HT1080 (cell line): ENCODE measurements around the gene SNX9. TPM values are rescaled to one million over a fixed set of nuclear protein-coding genes. Genes with fewer than 3 reads are reported as not detected.

Experiments
- DNase-seq: peaks from one replicate; pipeline ENCODE4 v3.0.0-alpha.2; 2015; ENCODE audit warnings: low read depth
- total RNA-seq: library from RNA; depleted of rRNA; stranded (reverse); fragments of >200 nt; shearing (Covaris generic); gene quantifications from 2 replicates; pipeline ENCODE4 v1.2.3, GENCODE V29; 2014

The SNX9 gene
- total RNA-seq, 1 experiment from 2014 or later, result 24.2 TPM

GRCh38 chr6:157975456-157975855 is 152.4 kb downstream of the SNX9 start:
- no peak for DNase-seq

GRCh38 chr6:157976345-157977175 is 153.5 kb downstream of the SNX9 start:
- no peak for DNase-seq

GRCh38 chr6:157977176-157977804 is 154.2 kb downstream of the SNX9 start:
- no peak for DNase-seq

DNA sequence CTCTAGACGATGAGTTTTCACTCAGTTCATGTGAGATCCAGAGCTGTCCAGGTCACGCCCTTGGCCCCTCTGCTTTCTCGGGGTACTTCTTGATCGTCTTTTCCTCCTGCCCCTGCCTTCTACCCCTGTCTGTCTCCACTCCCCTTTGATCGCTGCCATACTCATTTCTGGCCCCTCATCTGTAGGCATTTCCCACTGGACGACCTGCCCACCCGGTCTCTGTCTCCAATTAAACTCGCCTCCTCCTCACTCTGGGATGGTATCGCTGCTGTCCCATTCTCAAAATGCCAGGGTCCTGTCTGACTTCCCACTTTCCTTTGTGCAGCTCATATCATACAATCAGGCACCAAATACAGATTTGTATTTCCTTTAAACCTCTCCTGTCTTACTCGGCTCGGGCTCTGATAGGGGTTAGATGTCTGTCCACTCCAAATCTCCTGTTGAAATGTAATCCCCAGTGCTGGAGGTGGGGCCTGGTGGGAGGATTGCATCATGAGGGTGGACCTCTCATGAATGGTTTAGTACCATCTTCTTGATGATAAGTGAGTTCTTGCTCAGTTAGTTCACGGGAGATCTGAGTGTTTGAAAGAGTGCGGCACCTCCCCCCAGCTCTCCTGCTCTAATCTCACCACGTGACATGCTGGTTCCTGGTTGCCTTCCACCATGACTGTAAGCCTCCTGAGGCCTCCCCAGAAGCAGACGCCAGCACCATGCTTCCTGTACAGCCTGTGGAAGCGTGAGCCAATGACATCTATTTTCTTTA is 155.2 kb downstream of the SNX9 start:
- no peak for DNase-seq

DNA sequence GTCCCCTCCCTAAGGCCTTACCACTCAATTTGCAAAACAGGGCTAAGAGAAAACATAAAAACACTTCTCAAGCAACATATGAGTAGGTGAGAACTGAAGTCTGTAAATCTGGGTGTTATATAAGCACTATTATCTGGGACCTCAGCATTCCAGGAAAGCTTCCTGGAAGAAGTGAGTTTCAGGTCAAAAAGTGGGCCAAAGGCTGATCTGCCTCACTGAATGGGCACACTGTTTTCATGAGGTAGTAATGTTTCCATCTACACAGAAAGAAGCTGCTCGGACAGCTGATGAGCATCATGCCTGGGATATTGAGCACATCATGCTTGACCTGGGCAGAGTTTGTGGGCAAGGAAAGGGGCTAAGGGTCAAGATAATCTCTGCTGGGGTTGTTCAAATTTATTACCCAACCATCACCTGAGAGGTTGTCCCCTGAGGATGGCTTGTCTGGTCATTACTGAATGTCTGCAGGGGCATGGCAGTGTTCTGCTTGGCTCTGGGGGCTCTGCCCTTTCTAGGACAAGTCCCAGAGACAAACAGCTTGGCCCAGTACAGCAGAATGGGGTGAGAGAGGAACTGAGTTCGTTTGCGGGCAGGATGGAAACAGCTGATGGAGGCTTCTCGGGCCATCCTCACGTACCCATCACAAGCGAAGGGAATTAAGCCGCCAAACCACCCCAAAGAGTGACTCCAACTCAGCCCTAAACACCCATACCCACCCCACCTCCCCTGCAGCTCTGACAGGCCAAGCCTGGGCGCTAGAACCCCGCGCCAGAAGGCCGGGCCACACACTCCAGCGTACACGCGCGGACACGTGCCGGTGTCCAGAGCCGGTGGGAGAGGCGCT is 157.5 kb downstream of the SNX9 start:
- no peak for DNase-seq

GRCh38 chr6:157981132-157981394 is 158.0 kb downstream of the SNX9 start:
- DNase-seq, result no peak

DNA sequence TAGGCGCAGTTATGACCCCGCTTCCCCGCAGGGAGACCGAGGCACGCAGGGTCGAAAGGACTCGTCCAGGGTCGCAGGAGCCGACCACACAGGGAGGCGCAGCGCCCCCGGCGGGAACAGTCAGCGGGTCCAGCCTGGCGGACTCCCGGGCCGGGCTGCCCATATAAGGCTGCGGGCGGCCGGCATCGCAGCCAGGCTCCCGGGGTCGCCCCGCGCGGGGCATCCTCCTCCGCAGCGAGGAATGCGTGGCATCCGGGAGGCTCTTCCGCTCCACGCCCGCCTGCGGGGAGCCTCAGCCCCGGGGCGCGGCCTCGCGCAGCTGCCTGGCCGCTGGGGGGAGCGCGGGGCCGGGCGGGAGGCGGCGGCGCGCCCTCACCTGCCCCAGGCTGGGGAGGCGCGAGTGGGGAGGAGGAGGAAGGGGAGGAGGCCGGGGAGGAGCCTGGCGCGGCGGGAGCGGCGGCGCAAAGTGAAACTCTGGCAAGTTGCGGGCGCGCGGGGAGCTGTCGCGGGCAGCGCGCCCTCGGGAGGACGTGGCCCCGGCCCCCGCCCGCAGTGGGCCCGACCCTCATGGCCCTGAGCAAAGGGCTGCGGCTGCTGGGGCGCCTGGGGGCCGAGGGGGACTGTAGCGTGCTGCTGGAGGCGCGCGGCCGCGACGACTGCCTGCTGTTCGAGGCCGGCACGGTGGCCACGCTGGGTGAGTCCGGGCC is 158.5 kb downstream of the SNX9 start, which contains the start of gene SYNJ2:
SYNJ2 (plus strand) TSS at position 469 of the 707 bp plus-strand sequence; CDS start at position 568, 99 bp downstream.
- peak; percentile 61 for DNase-seq

DNA sequence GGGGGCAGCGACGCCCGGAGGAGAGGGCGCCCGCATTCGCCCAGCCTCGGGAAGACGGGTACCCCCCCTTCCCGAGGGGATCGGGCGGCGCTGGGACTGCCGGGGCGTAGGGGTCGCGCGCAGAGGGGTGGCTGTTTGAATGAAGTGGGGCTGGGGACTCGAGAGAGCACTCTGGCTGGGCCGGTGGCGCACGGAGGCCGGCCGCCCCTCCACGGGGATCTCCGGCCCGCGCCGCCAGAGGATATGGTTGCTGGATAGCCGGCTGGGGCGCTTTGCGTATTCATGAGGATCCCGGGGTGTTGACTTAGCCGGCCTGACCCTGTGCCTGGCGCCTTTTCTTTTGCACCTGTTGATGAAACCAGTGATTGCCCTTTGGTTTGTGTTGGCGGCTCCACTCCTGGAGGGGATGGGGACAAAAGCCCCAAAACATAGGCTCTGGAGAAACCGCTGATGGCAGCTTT is 159.1 kb downstream of the SNX9 start:
- DNase-seq, result peak; percentile 16

DNA sequence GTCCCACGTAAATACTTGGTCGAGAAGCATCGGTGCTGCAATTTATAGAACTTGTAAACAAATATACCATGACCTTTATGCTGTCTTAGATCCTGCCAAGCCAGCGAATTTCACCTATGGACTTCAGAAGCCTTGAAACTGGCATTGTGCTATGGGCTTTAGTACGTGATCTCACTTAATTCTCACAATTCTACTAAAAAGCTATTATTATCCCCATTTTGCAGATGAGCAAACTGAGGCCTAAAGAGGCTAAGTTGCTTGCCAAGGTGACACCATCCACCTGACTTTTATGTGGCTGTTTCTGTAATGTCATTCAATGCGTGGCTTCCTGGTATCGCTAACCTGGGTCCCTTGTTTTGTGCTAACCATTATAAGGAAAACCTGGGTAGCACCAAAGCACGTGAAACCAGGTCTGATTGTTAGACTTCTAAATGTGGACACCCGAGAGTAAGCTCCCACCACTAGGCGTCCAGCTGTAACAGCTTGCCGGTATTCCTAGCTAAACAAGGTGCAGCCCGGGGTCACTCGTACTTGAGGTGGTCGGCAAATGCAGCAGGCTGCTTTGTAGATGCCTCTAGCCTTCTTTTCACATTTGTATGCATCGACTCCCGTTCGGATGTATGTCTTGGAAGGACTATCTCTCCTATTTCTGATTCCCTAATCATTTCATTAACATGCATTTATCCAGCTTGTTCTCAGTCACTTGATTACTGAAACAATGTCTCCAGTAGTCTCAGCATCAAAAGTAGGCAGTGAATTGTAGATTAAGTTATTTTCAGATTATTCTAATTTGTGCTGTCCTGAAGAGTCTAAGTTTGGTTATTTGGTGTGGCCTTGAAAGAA is 159.7 kb downstream of the SNX9 start:
- DNase-seq, result peak; percentile 66

- no peak for DNase-seq
These were observed 160.5 kb downstream of the SNX9 start for GRCh38 chr6:157983406-157984119.

DNA sequence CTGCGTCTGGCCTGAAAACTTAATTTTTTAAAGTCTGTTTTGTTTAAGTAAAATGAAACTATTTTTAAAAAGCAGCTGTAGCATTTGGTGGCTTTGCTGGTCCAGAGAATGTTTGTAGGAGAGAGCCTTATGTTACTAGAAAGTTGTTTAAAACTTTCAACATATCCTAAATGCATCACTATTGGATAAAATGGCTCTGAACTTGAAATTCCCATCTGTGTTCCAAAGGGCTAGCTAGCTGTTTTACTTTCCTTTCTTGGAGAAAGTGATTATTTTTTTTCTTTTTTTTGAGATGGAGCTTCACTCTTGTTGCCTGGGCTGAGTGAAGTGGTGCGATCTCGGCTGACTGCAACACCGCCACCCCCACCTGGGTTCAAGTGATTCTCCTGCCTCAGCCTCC is 161.1 kb downstream of the SNX9 start:
- no peak for DNase-seq

- no peak for DNase-seq
These were observed 161.7 kb downstream of the SNX9 start for GRCh38 chr6:157984686-157985225.

DNA sequence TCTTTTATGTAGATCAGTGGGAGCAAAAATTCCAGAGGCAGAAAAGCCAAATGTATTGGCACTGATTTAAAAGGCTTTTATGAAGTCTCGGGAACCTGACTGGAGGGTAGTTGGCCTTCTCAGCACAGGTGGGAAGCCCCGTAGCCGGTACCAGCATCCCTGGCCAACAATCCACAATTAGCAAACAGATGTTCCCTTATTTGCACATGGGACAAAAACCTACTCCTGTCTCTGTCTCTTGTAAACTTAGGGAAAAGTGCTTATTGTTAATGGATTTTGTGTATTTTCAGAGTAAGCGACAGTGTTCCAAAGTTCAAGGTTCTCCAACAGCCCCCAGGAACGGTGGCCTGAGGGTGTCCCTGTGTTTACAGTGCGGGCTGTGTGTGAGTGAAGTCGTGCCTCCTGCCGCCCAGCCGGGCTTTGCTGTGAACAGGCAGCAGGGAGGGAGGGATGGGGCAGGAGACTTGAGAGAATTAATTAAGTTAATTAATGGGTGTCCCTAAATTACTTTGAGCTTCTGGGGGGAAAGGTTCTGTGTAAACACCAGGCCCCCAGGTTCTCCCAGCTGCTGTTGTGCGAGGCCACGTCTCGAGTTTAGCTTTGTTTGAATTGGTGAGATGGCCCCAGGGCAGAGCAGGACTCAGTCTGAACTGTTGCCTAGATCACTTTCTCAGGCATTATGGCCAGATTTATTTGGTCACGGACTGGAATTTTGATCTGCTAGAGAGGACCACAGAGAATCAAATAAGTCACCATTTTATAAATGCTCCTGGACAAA is 162.5 kb downstream of the SNX9 start:
- DNase-seq, result no peak

DNA sequence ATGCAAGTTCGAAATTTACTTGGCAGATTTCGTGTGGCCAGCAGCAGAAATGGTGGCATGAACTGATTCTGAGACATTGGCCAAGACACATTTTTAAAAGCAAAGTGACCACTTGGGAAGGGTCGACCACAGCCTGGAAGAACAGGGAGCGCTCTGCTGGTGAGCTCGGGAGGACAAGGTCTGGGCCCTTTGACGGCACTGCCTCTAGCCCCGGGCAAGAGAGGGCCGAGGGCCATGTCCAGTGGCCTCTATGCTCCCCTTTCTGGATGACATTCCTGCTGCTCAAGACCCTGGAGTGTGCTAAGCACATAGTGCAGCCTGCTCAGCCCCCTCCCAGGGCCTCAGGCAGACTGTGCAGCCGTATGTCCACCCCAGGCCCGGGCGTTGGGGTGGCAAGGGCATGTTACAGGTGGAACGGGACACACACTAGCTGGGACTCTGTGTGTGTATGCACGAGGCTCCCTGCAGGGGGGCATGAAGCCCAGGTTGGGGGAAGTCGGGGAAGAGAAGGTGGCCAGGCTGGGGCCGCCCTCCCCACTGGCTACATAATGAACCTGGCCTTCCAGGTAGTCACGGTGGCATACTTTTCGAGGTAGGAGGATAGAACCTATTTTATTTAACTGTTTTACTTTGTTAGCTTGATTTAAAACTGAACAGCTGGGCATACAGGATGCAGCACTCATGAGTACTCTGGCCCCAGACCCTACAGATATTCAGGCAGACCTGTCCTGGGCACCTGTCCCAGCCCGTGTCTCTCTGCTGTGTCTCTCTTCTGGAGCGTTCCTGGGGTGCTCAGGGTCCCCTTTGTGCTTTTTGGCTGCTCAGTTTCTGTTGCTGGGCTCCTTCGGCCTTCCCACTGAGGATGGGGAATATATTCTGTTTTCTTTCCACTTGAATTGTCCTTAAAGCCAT is 165.0 kb downstream of the SNX9 start:
- no peak for DNase-seq

DNA sequence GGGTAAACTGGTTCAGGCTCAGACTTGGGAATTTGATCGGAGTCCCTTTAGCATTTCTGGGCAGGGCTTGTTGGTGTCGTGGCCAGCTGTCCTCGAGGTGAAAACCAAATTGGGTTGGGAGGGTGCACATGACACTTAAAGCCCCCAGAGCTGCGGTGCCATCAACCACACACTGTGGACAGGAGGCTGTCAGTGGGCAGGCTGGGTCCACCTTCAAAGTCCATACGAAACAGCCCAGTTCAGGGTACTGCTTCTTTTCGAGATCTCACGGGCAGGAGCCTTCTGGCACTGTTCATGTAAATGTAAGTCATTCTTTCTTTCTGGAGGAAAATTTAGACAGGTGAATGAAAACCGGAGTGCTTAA is 165.6 kb downstream of the SNX9 start:
- DNase-seq, result no peak

- DNase-seq, result peak; percentile 78
These were observed 166.7 kb downstream of the SNX9 start for GRCh38 chr6:157989541-157990289.
